ENCODE results near the gene SUSD6. TPM values are rescaled to one million over a fixed set of nuclear protein-coding genes. Genes with fewer than 3 reads are reported as not detected.

The SUSD6 gene
- total RNA-seq, 1 experiment from 2014 or later = 3.7 TPM

GRCh38 chr14:69614592-69614991, 3.2 kb downstream of the SUSD6 start:
- H3K79me2 ChIP-seq (ENCODE audit: insufficient read depth, low read length) = 0 out of 2 replicates have a peak, but pooled peaks cover 2% of the 10 kb centered on the region
- peaks cover 29 to 48% of the 10 kb centered on the region in 2 experiments for H3K4me1 Mint-ChIP-seq
- no peak overlapping the region for H2BK15ac ChIP-seq (ENCODE audit: low read depth, low read length)

More at GRCh38 chr14:69614592-69614991, 3.2 kb downstream of the SUSD6 start:
- H3K14ac ChIP-seq (ENCODE audit: insufficient read depth, low read length) = no peak overlapping the region
- no peak for TF ChIP-seq CTCF (conservative IDR thresholded peaks at IDR 0.05)
- H3K23me2 ChIP-seq (ENCODE audit: insufficient read length, low read depth, low read length, poor library complexity, severe bottlenecking) = peaks cover 11% of the 10 kb centered on the region
- H3K56ac ChIP-seq (ENCODE audit: insufficient read length, low read depth, low read length) = no peak overlapping the region
- DNase-seq = no peak
- WGBS (ENCODE audit: extremely low coverage, insufficient read length, low lambda C conversion rate) = no CpG with 5 or more reads among the region's 2 CpGs
- no peak overlapping the region for H3K18ac ChIP-seq (ENCODE audit: insufficient read length, low read depth, low read length)
- H2BK12ac ChIP-seq (ENCODE audit: insufficient read length, low read depth, low read length) = no peak overlapping the region
- H4K20me1 ChIP-seq (ENCODE audit: control insufficient read depth, insufficient read depth, insufficient read length) = no peaks in the 10 kb centered on the region
- H3K4me3 Mint-ChIP-seq = no peak overlapping the region
- no peak overlapping the region for H4K91ac ChIP-seq (ENCODE audit: insufficient read length, low read depth, low read length)
- no peaks in the 10 kb centered on the region for H3K79me1 ChIP-seq (ENCODE audit: insufficient read depth, low read depth, low read length, poor library complexity, severe bottlenecking)
- H3K27me3 ChIP-seq (ENCODE audit: insufficient read depth, low read length) = no peaks in the 10 kb centered on the region; the same call in 1 of the 2 replicates
- no peaks in the 10 kb centered on the region for H3K9me3 Mint-ChIP-seq
- H3K9ac ChIP-seq (ENCODE audit: extremely low read depth, insufficient read length, low read length) = no peak overlapping the region
- no peaks in the 10 kb centered on the region for H3K9me3 ChIP-seq (ENCODE audit: control insufficient read depth, low read depth, low read length)
- H2AFZ ChIP-seq (ENCODE audit: low read length) = no peak overlapping the region
- H3K27ac Mint-ChIP-seq = no peak overlapping the region
- peaks cover 12% of the 10 kb centered on the region for H3K27me3 Mint-ChIP-seq (ENCODE audit: low read depth)
- H3K4me2 ChIP-seq (ENCODE audit: insufficient read depth, insufficient read length, low read length) = no peak overlapping the region
- H2AK5ac ChIP-seq (ENCODE audit: insufficient read length, low read length) = no peak overlapping the region
- no peak overlapping the region for H4K8ac ChIP-seq (replicated peaks; ENCODE audit: insufficient read length, low read depth, low read length)
- no peak overlapping the region for H2BK120ac ChIP-seq (ENCODE audit: low read depth, low read length, poor library complexity, severe bottlenecking)
- no peak overlapping the region for H4K5ac ChIP-seq (ENCODE audit: insufficient read length, low read depth, low read length)
- H3K23ac ChIP-seq (ENCODE audit: insufficient read length, low read depth, low read length) = no peak overlapping the region
- no peak overlapping the region for H2BK20ac ChIP-seq (ENCODE audit: low read depth, low read length, poor library complexity, severe bottlenecking)
- H3K36me3 Mint-ChIP-seq (ENCODE audit: insufficient read depth in 1 of 3, low read depth in 3 of 3) = no peaks in the 10 kb centered on the region; a peak in 1 of 7 replicates
- H2BK5ac ChIP-seq (ENCODE audit: insufficient read length, low read length) = no peak overlapping the region
- H3K4ac ChIP-seq (ENCODE audit: low read depth, low read length) = no peak overlapping the region
- H3T11ph ChIP-seq (ENCODE audit: low read length) = no peak overlapping the region
- H3K27ac ChIP-seq (ENCODE audit: insufficient read length, low read depth, low read length) = no peak overlapping the region
- no peaks in the 10 kb centered on the region for H3K4me1 ChIP-seq (ENCODE audit: insufficient read depth, low read length)
